Measurements from ENCODE around the gene EXD3. TPM values are rescaled to one million over a fixed set of nuclear protein-coding genes. Genes with fewer than 3 reads are reported as not detected.

The EXD3 gene
- polyA plus RNA-seq, 1 of the 3 experiments (the other 2 are of a cell fraction), result 11.5 TPM

DNA sequence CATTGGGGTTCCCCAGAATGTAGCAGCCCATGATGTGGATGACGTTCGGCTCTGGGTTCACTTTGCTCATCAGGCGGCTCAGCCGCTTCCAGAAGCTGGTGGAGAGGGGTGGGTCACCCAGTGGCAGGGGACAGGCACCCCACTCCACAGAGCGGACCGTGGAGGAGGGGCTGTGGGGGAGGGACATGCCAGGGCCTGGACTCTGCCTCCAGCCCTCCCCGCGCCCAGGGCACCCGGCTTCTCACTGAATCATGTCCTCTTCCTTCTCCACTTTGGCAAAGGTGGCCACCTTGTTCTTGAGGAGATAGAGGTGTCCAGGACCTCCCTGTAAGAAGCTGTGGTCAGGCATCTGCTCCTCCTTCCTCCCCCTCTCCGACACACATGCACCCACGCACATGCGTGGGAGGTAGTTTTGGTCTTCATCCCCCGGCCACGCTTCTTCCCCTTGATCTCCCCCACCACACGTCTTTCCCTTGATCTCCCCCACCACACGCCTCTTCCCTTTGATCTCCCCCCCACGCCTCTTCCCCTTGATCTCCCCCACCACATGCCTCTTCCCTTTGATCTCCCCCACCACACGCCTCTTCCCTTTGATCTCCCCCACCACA is 27.1 kb upstream of the EXD3 start (continued):
- TF ChIP-seq IRF3 (IDR thresholded peaks at IDR 0.05; ENCODE audit: low read depth, low read length) (no peak), CHD2 (IDR thresholded peaks at IDR 0.05; ENCODE audit: low read length, partially characterized antibody) (no peak), NRF1 (IDR thresholded peaks at IDR 0.05; ENCODE audit: low read depth, low read length) (no peak), FOSL2 (IDR thresholded peaks at IDR 0.05; ENCODE audit: borderline replicate concordance, low read depth) (no peak), EZH2phosphoT487 (IDR thresholded peaks at IDR 0.05; ENCODE audit: borderline replicate concordance, low read depth) (no peak), PBX3 (IDR thresholded peaks at IDR 0.05) (no peak), EP300 (IDR thresholded peaks at IDR 0.05; ENCODE audit: borderline replicate concordance in 1 of 2, low read depth in 1 of 2, low read length in 1 of 2) (no peak)

GRCh38 chr9:137449081-137449844 is 26.3 kb upstream of the EXD3 start:
- H3K4me3 ChIP-seq (ENCODE audit: low read depth in 2 of 2, low read length in 1 of 2), result no peak overlapping the region
- no peak for DNase-seq
- peaks cover 3% of the 10 kb centered on the region for H3F3A ChIP-seq (replicated peaks; ENCODE audit: insufficient read depth)
- H3K79me2 ChIP-seq (ENCODE audit: insufficient read depth), result no peaks in the 10 kb centered on the region
- no peaks in the 10 kb centered on the region for H3K9me2 ChIP-seq
- no peaks in the 10 kb centered on the region for H3K9me3 ChIP-seq
- peaks cover 3 to 25% of the 10 kb centered on the region in 2 experiments for H3K36me3 ChIP-seq (replicated peaks in 1 of 2; ENCODE audit: control insufficient read depth in 1 of 2, insufficient read depth in 2 of 2, low read length in 1 of 2)
- no peaks in the 10 kb centered on the region for H4K20me1 ChIP-seq (ENCODE audit: insufficient read depth)
- H2AFZ ChIP-seq (ENCODE audit: low read depth), result no peak overlapping the region
- H3K4me1 ChIP-seq (ENCODE audit: control insufficient read depth in 1 of 2, insufficient read depth in 2 of 2, low read depth in 1 of 2, low read length in 1 of 2), result peaks cover 0 to 11% of the 10 kb centered on the region in 2 experiments; a peak in 2 of 4 replicates
- no peaks in the 10 kb centered on the region for H3K27me3 ChIP-seq (ENCODE audit: insufficient read depth)
- TF ChIP-seq NFIC (IDR thresholded peaks at IDR 0.05; ENCODE audit: borderline replicate concordance) (no peak), FOXJ3 (CRISPR knock-in tag; IDR thresholded peaks at IDR 0.05) (no peak), ZBTB33 (IDR thresholded peaks at IDR 0.05; ENCODE audit: borderline replicate concordance, low read depth) (no peak), RFX5 (IDR thresholded peaks at IDR 0.05; ENCODE audit: low read length) (no peak), YY1 (IDR thresholded peaks at IDR 0.05; ENCODE audit: low read depth) (no peak), RXRA (IDR thresholded peaks at IDR 0.05; ENCODE audit: borderline replicate concordance, low read depth) (no peak), TAF1 (IDR thresholded peaks at IDR 0.05; ENCODE audit: borderline replicate concordance, low read depth, low read length) (no peak), TEAD4 (IDR thresholded peaks at IDR 0.05; ENCODE audit: borderline replicate concordance, insufficient read depth) (no peak), GABPA (IDR thresholded peaks at IDR 0.05; ENCODE audit: low read depth) (no peak), MAX (IDR thresholded peaks at IDR 0.05; ENCODE audit: low read depth) (no peak), NRF1 (IDR thresholded peaks at IDR 0.05; ENCODE audit: low read depth, low read length) (no peak), PBX3 (IDR thresholded peaks at IDR 0.05) (no peak), SMC3 (IDR thresholded peaks at IDR 0.05; ENCODE audit: low read depth, low read length) (no peak), FOXM1 (IDR thresholded peaks at IDR 0.05; ENCODE audit: low read depth) (no peak), MEF2A (IDR thresholded peaks at IDR 0.05; ENCODE audit: borderline replicate concordance, low read depth) (no peak)
- TF ChIP-seq, protein P1, sequence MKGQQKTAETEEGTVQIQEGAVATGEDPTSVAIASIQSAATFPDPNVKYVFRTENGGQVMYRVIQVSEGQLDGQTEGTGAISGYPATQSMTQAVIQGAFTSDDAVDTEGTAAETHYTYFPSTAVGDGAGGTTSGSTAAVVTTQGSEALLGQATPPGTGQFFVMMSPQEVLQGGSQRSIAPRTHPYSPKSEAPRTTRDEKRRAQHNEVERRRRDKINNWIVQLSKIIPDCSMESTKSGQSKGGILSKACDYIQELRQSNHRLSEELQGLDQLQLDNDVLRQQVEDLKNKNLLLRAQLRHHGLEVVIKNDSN (IDR thresholded peaks at IDR 0.05; ENCODE audit: borderline replicate concordance, low read depth), result no peak
- ChIA-PET POLR2A (interaction anchor here (0.7 to 0.8 kb wide), 2 partner anchors 26 to 136 kb away, joined by 3 read pairs; partner anchors contain the start of genes EXD3 and NOXA1), CTCF (no interaction called here)
- WGBS (ENCODE audit: low lambda C conversion rate), result 85% methylated on average over 15 of the region's 36 CpGs
- H3K9ac ChIP-seq, result no peak overlapping the region
- H3K4me2 ChIP-seq, result no peak overlapping the region
- H3K27ac ChIP-seq (ENCODE audit: low read depth in 2 of 2, low read length in 1 of 2), result no peak overlapping the region; a peak in 1 of 4 replicates

Measured in SK-N-SH (cell line).